Activated CD4-positive, alpha-beta T cell treated with anti-CD3 and anti-CD28 coated beads for 36 hours (primary cell): Measurements from ENCODE around the gene PRR33. TPM values are rescaled to one million over a fixed set of nuclear protein-coding genes. Genes with fewer than 3 reads are reported as not detected.

Source experiments
- ATAC-seq: fragments of 200-7000 bp; cut with Tn5 transposase; one replicate; pipeline ENCODE4 v1.10.0; 2021; ENCODE audit warnings: mild to moderate bottlenecking, moderate library complexity
- CTCF ChIA-PET: fragments of 350-600 bp; sonication (Branson Sonifier 250); formaldehyde crosslinking; loops from one replicate; lab custom pipeline; 2021; ENCODE audit warnings: antibody characterized with exemption; lab: Charles Lee
- POLR2A ChIA-PET: fragments of 350-600 bp; sonication (Branson Sonifier 250); formaldehyde crosslinking; loops from one replicate; lab custom pipeline; 2021; ENCODE audit warnings: antibody characterized with exemption, inconsistent platforms; lab: Charles Lee
- DNase-seq: peaks from one replicate; pipeline ENCODE4 v3.0.0-alpha.2; 2020
- H3K27ac Mint-ChIP-seq: one replicate; pipeline ENCODE4 v1.8.0; 2021; ENCODE audit warnings: mixed read lengths
- H3K27me3 Mint-ChIP-seq: one replicate; pipeline ENCODE4 v1.8.0; 2021; ENCODE audit warnings: mixed read lengths
- H3K36me3 Mint-ChIP-seq: one replicate; pipeline ENCODE4 v1.8.0; 2021; ENCODE audit warnings: low read depth, mixed read lengths
- H3K4me1 Mint-ChIP-seq: one replicate; pipeline ENCODE4 v1.8.0; 2021; ENCODE audit warnings: mixed read lengths
- H3K4me3 Mint-ChIP-seq: one replicate; pipeline ENCODE4 v1.8.0; 2021; ENCODE audit warnings: mild to moderate bottlenecking, moderate library complexity, mixed read lengths
- H3K9me3 Mint-ChIP-seq: one replicate; pipeline ENCODE4 v1.8.0; 2021; ENCODE audit warnings: low read depth, mixed read lengths
- intact Hi-C, 2 experiments: fragments of 100-400 bp; cut with DNase I in 1 of 2; cut with micrococcal nuclease in 1 of 2; formaldehyde crosslinking; loops; one replicate each; pipeline versions ENCODE4 v1.14.2 to v1.15.1; 2022 to 2024; cut with DNase I, micrococcal nuclease
- total RNA-seq, 2 experiments: library from RNA; stranded (reverse); gene quantifications; one replicate each; pipeline ENCODE4 v1.2.3, GENCODE V29; 2021

Gene PRR33
- total RNA-seq, 2 experiments from 2014 or later = 0.07 to 0.09 TPM

DNA sequence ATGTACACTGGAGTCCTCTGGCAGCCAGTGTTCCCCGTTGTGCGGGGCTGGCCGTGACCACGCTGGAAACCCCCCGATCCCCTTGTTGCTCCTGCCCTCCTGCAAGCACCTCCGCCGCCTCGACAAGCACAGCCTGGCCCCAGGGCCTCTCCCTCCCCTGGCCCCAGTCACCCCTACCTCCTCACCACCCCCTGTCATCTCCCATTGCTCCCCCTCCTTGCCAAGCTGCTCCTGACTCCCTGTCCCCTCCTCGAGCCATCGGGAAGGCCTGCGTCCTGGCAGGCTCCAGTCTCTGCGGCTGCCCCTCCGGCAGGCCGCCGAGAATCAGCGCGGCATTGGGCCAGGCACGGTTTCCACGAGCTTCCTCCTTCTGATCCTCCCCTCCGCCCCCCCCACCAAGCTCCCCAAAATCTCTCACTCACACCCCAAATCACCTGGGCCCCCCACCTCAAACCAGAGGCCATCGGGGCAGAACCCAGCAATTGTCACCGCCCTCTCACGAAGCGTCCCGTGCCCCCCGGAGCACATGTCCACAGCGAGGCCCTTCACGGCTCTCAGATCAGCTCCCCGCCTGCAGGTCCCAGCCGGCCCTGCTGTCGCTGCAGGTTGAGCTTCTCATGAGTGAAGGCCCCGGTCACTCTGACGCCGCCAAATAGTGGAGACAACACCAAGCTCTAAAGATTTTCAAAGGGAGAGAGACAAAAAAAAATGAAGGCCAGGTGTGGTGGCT lies 44.5 kb downstream of the PRR33 start:
- H3K4me3 Mint-ChIP-seq = no peak overlapping the region
- H3K27me3 Mint-ChIP-seq = no peaks in the 10 kb centered on the region
- POLR2A ChIA-PET = no interaction called here

GRCh38 chr11:1846453-1846932 lies 45.2 kb downstream of the PRR33 start:
- H3K4me1 Mint-ChIP-seq = peaks cover 67% of the 10 kb centered on the region
- DNase-seq (no peak), ATAC-seq (no peak)
- H3K27ac Mint-ChIP-seq = peak overlapping the region; percentile 51
- no peaks in the 10 kb centered on the region for H3K27me3 Mint-ChIP-seq
- no peaks in the 10 kb centered on the region for H3K36me3 Mint-ChIP-seq
- ChIA-PET POLR2A (no interaction called here), CTCF (interaction anchor here (1.0 to 1.7 kb wide), 4 partner anchors 75 to 305 kb away, joined by 3 to 7 read pairs (median 4); no protein-coding TSS in a partner anchor)
- no peaks in the 10 kb centered on the region for H3K9me3 Mint-ChIP-seq
- intact Hi-C loops = no loop called here
- no peak overlapping the region for H3K4me3 Mint-ChIP-seq

More for the DNA sequence above, 44.5 kb downstream of the PRR33 start:
- no peaks in the 10 kb centered on the region for H3K36me3 Mint-ChIP-seq
- H3K9me3 Mint-ChIP-seq = no peaks in the 10 kb centered on the region
- DNase-seq (no peak), ATAC-seq (no peak)
- CTCF ChIA-PET = interaction anchor here (0.7 to 1.7 kb wide), 4 partner anchors 34 to 304 kb away, joined by 3 to 7 read pairs (median 3); no protein-coding TSS in a partner anchor
- no peak overlapping the region for H3K27ac Mint-ChIP-seq
- H3K4me1 Mint-ChIP-seq = peaks cover 74% of the 10 kb centered on the region
- intact Hi-C loops = no loop called here

DNA sequence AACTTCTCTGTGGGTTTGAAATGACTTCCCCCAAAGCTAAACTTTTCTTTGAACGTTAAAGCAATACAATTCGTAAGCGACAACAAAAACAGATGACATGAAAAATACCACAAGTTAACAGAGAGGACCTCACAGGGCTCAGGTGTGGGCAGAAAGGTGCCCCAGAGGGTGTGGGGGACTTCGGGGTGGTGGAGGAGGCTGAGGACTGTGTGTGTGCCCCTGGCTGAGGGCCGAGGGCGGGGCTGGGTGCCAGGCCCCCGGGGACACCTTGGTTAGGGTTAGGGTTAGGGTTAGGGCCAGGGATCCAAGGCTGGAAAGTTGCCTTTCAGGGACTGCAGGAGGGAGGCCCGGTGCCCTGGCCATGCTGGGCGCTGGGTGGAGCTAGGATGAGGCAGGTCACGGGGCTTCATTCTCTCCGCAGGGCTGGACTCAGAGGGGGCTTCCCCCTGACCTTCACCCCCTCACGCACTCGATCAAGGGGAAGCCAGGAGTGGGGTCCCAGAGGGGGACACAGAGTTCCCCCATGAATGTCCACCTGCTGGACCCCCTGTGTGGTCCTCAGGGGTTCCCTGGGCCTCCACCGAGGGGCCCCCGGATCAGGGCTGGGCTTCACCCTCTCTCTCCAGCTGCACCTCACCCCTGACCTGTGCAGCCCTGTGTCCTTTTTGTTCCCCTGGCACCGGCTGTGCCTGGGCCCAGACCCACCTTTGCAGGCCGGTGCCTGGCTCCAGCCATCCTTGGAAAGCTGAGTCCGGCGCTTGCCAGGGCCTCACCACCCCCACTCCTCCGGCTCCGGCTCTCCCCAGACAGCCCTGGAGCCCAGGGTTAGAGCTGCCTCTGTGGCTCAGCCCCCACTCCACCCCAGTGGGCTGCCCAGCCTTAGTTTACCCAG lies 45.9 kb downstream of the PRR33 start:
- H3K4me3 Mint-ChIP-seq = peak overlapping the region; percentile 46
- ATAC-seq (peak; percentile 19), DNase-seq (no peak)
- POLR2A ChIA-PET = no interaction called here
- intact Hi-C loops = no loop called here
- no peaks in the 10 kb centered on the region for H3K9me3 Mint-ChIP-seq
- no peaks in the 10 kb centered on the region for H3K36me3 Mint-ChIP-seq
- H3K4me1 Mint-ChIP-seq = peaks cover 60% of the 10 kb centered on the region
- no peaks in the 10 kb centered on the region for H3K27me3 Mint-ChIP-seq
- CTCF ChIA-PET = interaction anchor here (0.6 to 1.3 kb wide), 5 partner anchors 50 to 541 kb away, joined by 3 to 4 read pairs (median 3); no protein-coding TSS in a partner anchor
- H3K27ac Mint-ChIP-seq = peak overlapping the region; percentile 91

DNA sequence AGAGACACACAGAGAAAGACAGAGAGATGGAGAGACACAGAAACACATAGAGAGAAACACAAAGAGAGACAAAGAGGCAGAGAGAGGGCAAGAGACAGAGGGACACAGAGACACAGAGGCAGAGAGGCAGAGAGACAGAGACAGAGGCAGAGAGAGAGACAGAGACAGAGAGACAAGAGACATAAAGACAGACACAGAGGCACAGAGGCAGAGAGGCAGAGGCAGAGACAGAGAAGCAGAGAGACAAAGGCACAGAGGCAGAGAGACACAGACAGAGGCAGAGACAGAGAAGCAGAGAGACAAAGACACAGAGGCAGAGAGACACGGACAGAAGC lies 46.6 kb downstream of the PRR33 start:
- Mint-ChIP-seq H3K4me3 (peak overlapping the region; percentile 46), H3K9me3 (no peaks in the 10 kb centered on the region), H3K4me1 (peaks cover 53% of the 10 kb centered on the region), H3K27ac (peak overlapping the region; percentile 91), H3K27me3 (no peaks in the 10 kb centered on the region), H3K36me3 (no peaks in the 10 kb centered on the region)
- CTCF ChIA-PET = interaction anchor here (0.6 to 0.7 kb wide), 2 partner anchors 51 to 542 kb away, joined by 3 read pairs; no protein-coding TSS in a partner anchor
- no peak for DNase-seq
- peak; percentile 7 for ATAC-seq
- POLR2A ChIA-PET = no interaction called here
- intact Hi-C loops = no loop called here

DNA sequence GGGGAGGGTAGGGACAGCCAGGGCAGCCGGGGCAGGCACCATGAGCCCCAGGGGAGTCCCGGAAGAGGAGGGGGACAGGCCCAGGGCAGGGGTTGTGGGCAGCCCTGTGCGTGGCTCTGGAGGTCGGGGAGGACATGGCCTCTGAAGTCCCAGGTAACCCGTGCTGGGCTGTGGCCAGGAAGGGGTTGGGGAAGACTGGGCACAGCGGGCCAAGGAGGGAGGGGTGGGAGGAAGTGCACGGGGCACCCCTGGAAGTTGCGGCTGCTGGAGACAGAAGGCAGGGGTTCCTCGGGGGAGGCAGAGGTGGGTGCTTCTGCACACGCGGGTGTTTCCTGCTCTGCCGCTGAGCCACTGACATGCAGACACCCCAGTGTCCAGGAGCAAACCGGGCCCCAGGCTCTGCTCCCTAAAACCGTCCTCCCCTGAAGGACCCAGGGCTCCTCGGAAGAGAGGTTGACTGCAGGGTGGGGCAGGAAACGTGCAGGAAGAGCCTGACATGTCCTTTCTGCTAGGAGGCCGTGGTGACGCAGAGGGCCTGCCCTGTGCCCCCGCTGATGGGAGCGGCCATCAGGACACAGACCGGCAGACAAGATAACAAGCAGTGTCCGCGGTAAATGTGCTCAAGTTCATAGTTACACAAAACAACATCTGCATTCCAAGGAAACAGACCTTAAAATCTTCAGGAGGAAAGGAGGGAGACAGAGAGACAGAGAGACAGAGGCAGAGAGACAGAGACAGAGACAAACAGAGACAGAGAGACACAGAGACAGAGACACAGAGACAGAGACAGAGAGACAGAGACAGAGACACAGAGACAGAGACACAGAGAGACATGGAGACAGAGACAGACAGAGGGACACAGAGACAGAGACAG lies 47.2 kb downstream of the PRR33 start:
- Mint-ChIP-seq H3K27ac (peak overlapping the region; percentile 91), H3K4me1 (peaks cover 47% of the 10 kb centered on the region), H3K36me3 (no peaks in the 10 kb centered on the region), H3K27me3 (no peaks in the 10 kb centered on the region), H3K4me3 (peak overlapping the region; percentile 46), H3K9me3 (no peaks in the 10 kb centered on the region)
- intact Hi-C loops = no loop called here
- DNase-seq = peak; percentile 62
- peak; percentile 72 for ATAC-seq
- ChIA-PET CTCF (no interaction called here), POLR2A (no interaction called here)

DNA sequence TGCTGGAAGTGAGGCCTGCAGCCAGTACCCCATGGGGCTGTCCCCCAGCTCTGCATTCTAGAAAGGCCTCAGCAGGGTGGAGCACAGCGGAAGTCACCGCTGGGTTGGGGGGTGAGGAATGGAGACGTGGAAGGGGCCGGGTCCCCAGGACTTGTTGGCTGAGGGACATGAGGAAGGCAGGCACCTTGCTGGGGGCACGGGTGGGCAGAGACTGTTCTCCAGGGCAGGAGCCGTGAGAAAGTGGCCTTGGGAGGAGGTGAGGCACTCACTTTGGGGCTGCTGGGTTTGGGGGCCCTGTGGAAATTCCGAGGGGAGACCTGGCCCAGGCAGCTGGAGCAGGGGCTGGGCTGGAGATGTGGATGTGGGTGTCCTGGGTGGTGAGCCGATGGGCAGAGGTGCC lies 47.9 kb downstream of the PRR33 start:
- CTCF ChIA-PET = no interaction called here
- intact Hi-C loops = no loop called here
- POLR2A ChIA-PET = interaction anchor here (0.7 kb wide), 1 partner anchor 22 kb away, joined by 3 read pairs; no protein-coding TSS in a partner anchor
- ATAC-seq = no peak
- Mint-ChIP-seq H3K27ac (peak overlapping the region; percentile 91), H3K4me1 (peaks cover 41% of the 10 kb centered on the region), H3K4me3 (no peak overlapping the region), H3K36me3 (no peaks in the 10 kb centered on the region), H3K9me3 (no peaks in the 10 kb centered on the region), H3K27me3 (no peaks in the 10 kb centered on the region)
- no peak for DNase-seq

- Mint-ChIP-seq H3K9me3 (no peaks in the 10 kb centered on the region), H3K27me3 (no peaks in the 10 kb centered on the region), H3K36me3 (no peaks in the 10 kb centered on the region), H3K27ac (no peak overlapping the region), H3K4me3 (no peak overlapping the region), H3K4me1 (peaks cover 36% of the 10 kb centered on the region)
- intact Hi-C loops = no loop called here
- no peak for DNase-seq
- ChIA-PET POLR2A (interaction anchor here (0.6 to 0.7 kb wide), 2 partner anchors 23 to 1633 kb away, joined by 3 read pairs; no protein-coding TSS in a partner anchor), CTCF (interaction anchor here (0.6 to 1.1 kb wide), 3 partner anchors 39 to 149 kb away, joined by 3 read pairs; no protein-coding TSS in a partner anchor)
- no peak for ATAC-seq
Measured at GRCh38 chr11:1843098-1843473, 48.6 kb downstream of the PRR33 start.

- Mint-ChIP-seq H3K36me3 (no peaks in the 10 kb centered on the region), H3K27me3 (no peaks in the 10 kb centered on the region), H3K4me1 (peaks cover 34% of the 10 kb centered on the region), H3K27ac (no peak overlapping the region), H3K4me3 (no peak overlapping the region), H3K9me3 (no peaks in the 10 kb centered on the region)
- ATAC-seq = no peak
- no peak for DNase-seq
- intact Hi-C loops = no loop called here
- POLR2A ChIA-PET = interaction anchor here (0.6 kb wide), 1 partner anchor 1633 kb away, joined by 3 read pairs; no protein-coding TSS in a partner anchor
- CTCF ChIA-PET = interaction anchor here (0.6 to 1.1 kb wide), 5 partner anchors 40 to 233 kb away, joined by 3 to 4 read pairs (median 3); no protein-coding TSS in a partner anchor
Measured at GRCh38 chr11:1842149-1843097, 49.3 kb downstream of the PRR33 start.

GRCh38 chr11:1841511-1842148 lies 50.1 kb downstream of the PRR33 start:
- POLR2A ChIA-PET = no interaction called here
- Mint-ChIP-seq H3K4me3 (no peak overlapping the region), H3K36me3 (no peaks in the 10 kb centered on the region), H3K27me3 (no peaks in the 10 kb centered on the region), H3K4me1 (peaks cover 32% of the 10 kb centered on the region), H3K27ac (no peak overlapping the region), H3K9me3 (no peaks in the 10 kb centered on the region)
- CTCF ChIA-PET = interaction anchor here (0.7 to 0.8 kb wide), 2 partner anchors 147 to 234 kb away, joined by 3 to 4 read pairs; no protein-coding TSS in a partner anchor
- intact Hi-C loops = no loop called here
- ATAC-seq = no peak
- DNase-seq = no peak
